Right atrium auricular region (tissue), 2 donors: Measurements from ENCODE around the gene ADAM22. TPM values are rescaled to one million over a fixed set of nuclear protein-coding genes. Genes with fewer than 3 reads are reported as not detected.

Source experiments
- DNase-seq: peaks from one replicate; pipeline ENCODE4 v3.0.0-alpha.2; 2019; ENCODE audit warnings: low spot score
- H3K27ac ChIP-seq, 2 donors: fragments of 200-600 bp; sonication (generic); 1 replicate in 1 of 2; 2 replicates in 1 of 2; pipeline ENCODE4 v1.5.1; 2016 to 2019
- H3K27me3 ChIP-seq, 2 donors: fragments of 200-600 bp; sonication (generic); one replicate each; pipeline versions ENCODE4 v1.5.1 to v1.6.0; 2017 to 2019
- H3K36me3 ChIP-seq: fragments of 200-600 bp; sonication (generic); one replicate; pipeline ENCODE4 v1.5.1; 2016
- H3K4me1 ChIP-seq, 2 donors: fragments of 200-600 bp; sonication (generic); one replicate each; pipeline versions ENCODE4 v1.5.1 to v1.6.0; 2017 to 2019
- H3K4me3 ChIP-seq, 2 donors: fragments of 200-600 bp; sonication (generic); 1 replicate in 1 of 2; 2 replicates in 1 of 2; pipeline ENCODE4 v1.5.1; 2017 to 2019; ENCODE audit warnings: mild to moderate bottlenecking in 1 of 2, moderate library complexity in 1 of 2
- H3K9me3 ChIP-seq, 2 donors: fragments of 200-600 bp; sonication (generic); one replicate each; pipeline ENCODE4 v1.5.1; 2019
- CTCF ChIP-seq, 2 donors: fragments of 200-600 bp; sonication (generic); IDR thresholded peaks; one replicate each; pipeline ENCODE4 v1.5.1; 2019; ENCODE audit warnings: antibody characterized with exemption in 2 of 2
- total RNA-seq, 2 donors: library from RNA; depleted of rRNA; stranded (reverse); fragments of >200 nt; gene quantifications; one replicate each; pipeline ENCODE4 v1.1.0, GENCODE V29; 2016

ADAM22 gene
- total RNA-seq, 2 donors from 2014 or later: 1.9 to 3.9 TPM

- H3K27ac ChIP-seq: no peak overlapping the region
- no peaks in the 10 kb centered on the region for H3K36me3 ChIP-seq
- DNase-seq: no peak
- no peaks in the 10 kb centered on the region for H3K9me3 ChIP-seq
- H3K4me3 ChIP-seq: no peak overlapping the region
- H3K4me1 ChIP-seq: no peaks in the 10 kb centered on the region
- no peaks in the 10 kb centered on the region for H3K27me3 ChIP-seq
- TF ChIP-seq CTCF (IDR thresholded peaks at IDR 0.05): no peak
These were observed 81.3 kb downstream of the ADAM22 start for GRCh38 chr7:88015309-88015708.

GRCh38 chr7:88018501-88018900 is 84.5 kb downstream of the ADAM22 start:
- H3K9me3 ChIP-seq: no peaks in the 10 kb centered on the region
- no peaks in the 10 kb centered on the region for H3K36me3 ChIP-seq
- no peak for TF ChIP-seq CTCF (IDR thresholded peaks at IDR 0.05)
- no peak for DNase-seq
- no peaks in the 10 kb centered on the region for H3K27me3 ChIP-seq
- H3K4me1 ChIP-seq: no peaks in the 10 kb centered on the region
- H3K27ac ChIP-seq: no peak overlapping the region
- no peak overlapping the region for H3K4me3 ChIP-seq

- Histone ChIP-seq H3K27ac (no peak overlapping the region), H3K9me3 (peaks cover 0 to 8% of the 10 kb centered on the region in 2 donors), H3K27me3 (no peaks in the 10 kb centered on the region), H3K4me3 (no peak overlapping the region), H3K36me3 (no peaks in the 10 kb centered on the region), H3K4me1 (no peaks in the 10 kb centered on the region)
- no peak for TF ChIP-seq CTCF (IDR thresholded peaks at IDR 0.05)
- DNase-seq: no peak
These were observed 87.1 kb downstream of the ADAM22 start for GRCh38 chr7:88020953-88021665.

GRCh38 chr7:88027724-88028123 is 93.7 kb downstream of the ADAM22 start:
- no peaks in the 10 kb centered on the region for H3K36me3 ChIP-seq
- H3K4me1 ChIP-seq: no peaks in the 10 kb centered on the region
- no peaks in the 10 kb centered on the region for H3K27me3 ChIP-seq
- H3K9me3 ChIP-seq: peaks cover 0 to 38% of the 10 kb centered on the region in 2 donors
- no peak for TF ChIP-seq CTCF (IDR thresholded peaks at IDR 0.05)
- no peak for DNase-seq
- no peak overlapping the region for H3K27ac ChIP-seq
- H3K4me3 ChIP-seq: no peak overlapping the region

GRCh38 chr7:88034083-88034695 is 100.1 kb downstream of the ADAM22 start:
- H3K4me3 ChIP-seq: no peak overlapping the region
- no peaks in the 10 kb centered on the region for H3K27me3 ChIP-seq
- no peak for DNase-seq
- no peaks in the 10 kb centered on the region for H3K36me3 ChIP-seq
- no peaks in the 10 kb centered on the region for H3K4me1 ChIP-seq
- H3K9me3 ChIP-seq: peaks cover 0 to 28% of the 10 kb centered on the region in 2 donors
- no peak overlapping the region for H3K27ac ChIP-seq
- TF ChIP-seq CTCF (IDR thresholded peaks at IDR 0.05): no peak
